Kidney glomerular epithelial cell (primary cell): ENCODE results near the gene COBL.
A peak's percentile ranks its signal among the peaks of the same experiment; 100 is the strongest.
"Not testable (repeated sequence)": the region's sequence is repeated elsewhere in the genome, so short reads cannot be mapped to it uniquely, and the experiment has no call there.

Experiments
- DNase-seq: peaks from one replicate; lab custom pipeline; 2025; lab: John Stamatoyannopoulos, UW

The COBL gene

DNA sequence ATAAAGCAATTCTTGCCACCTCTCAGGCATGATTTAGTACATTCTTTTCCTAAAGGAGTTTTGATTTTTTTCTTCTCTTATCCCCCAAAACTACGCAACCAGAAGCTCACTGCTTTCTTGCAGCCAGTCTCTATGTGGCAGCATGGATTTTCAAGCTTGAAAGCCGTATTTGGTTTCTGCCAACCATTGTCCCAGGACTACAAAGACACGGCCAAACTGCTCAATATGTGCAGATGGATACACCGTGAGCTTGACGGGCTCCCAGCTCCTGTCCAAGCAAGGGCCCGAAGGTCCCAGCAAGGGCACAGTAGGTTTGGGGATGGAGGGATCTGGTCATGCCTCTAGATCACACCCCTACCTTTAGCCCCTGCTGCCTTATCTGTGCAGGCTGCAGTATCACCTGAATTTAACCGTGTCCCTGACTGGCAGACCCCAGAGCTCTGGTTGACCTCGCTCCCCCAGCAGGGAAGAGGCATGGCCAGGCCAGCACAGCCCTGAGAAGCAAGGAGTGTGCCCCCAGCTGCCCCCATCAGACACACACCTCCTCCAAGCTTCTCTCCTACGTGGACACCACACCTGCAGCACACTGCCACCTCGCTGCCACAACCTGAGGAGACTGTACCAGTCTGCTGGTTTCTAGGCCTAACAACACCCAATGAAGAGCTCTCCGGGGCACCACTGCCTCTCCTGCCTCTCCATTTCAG lies 86.8 kb downstream of the COBL start:
- no peak for DNase-seq

GRCh38 chr7:51229106-51229537 lies 87.5 kb downstream of the COBL start:
- DNase-seq: peak; percentile 26

GRCh38 chr7:51228386-51228958 lies 88.1 kb downstream of the COBL start:
- DNase-seq: no peak

DNA sequence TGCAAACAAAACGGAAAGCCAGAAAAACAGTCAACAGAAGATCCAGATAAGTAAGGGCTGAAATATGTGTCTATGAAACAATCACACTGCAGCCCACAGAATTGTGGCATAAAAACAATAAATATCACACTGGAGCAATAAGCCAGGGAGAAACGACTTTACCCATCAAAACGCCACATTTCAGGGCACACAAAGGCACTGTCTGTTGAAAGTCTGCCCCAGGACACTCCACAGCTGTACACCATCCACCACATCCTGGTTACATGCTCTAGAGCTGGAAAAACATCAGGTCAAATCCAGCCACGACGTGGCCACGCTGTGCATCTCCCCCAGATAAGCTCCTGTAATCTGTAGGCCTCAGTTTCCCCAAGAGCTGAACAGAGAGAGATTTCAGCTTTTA lies 88.7 kb downstream of the COBL start:
- no peak for DNase-seq

DNA sequence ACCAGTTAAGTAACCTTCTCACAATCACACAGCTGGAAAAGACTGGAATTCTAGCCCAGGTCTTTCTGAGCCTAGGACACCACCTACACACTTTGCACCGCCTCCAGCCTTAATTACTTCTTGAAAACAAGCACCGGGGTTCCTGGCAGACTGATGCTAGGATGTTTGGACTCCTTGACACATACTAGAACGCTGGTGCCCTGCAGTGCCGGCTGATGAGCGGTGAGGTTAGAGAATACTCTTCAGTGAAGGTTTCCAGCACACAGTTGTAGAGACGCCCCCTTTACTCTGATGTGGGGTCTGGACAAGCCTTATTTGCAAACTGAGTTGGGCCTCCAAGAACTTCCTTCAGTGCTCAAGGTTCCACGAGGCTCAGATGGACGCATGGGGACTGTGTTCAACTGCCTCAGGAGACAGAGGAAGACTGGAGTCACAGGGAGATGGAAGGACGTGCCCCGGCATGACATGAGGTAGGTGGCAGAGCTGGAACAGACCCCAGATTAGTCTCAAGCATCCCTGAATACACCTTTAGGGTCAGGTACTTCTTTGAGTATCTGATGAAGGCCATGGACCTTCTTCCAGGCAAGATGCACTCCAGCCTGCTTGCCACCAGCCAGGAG lies 89.6 kb downstream of the COBL start:
- no peak for DNase-seq

DNA sequence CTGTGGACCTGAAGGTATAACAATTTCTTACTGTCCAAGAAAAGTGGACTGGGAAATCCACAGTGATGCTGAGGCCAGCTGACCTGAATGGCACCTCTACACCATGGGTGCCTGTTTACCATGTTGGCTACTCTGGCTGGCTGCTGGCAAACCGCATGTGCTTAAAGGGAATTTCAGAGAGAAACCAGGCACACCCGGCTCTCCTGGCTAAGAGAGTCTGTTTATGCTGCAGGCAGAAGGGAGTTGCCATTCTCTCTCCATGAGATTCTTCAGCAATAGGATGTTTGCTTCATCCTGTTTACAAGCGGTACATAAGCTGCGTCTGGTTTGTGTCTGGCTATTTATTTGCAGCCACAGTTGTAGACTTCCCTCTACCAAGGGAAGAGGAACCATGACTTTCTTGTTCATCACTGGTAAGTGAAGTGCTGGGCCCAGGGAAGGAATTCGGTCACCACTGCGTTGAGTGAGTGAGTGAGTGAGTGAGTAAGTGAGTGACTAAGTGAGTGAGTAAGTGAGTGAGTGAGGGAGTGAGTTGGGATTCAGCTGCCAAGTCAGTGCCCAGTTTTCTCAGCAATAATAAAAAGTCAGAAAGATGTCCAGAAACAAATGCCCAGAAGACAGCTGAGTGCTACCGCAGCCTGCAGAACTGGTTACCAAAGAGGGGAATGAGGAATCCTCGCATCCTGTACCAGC lies 90.4 kb downstream of the COBL start:
- DNase-seq: no peak

- peak; percentile 38 for DNase-seq
These were observed 91.6 kb downstream of the COBL start for GRCh38 chr7:51224811-51225595.

- DNase-seq: no peak
These were observed 93.1 kb downstream of the COBL start for GRCh38 chr7:51223505-51223904.

DNA sequence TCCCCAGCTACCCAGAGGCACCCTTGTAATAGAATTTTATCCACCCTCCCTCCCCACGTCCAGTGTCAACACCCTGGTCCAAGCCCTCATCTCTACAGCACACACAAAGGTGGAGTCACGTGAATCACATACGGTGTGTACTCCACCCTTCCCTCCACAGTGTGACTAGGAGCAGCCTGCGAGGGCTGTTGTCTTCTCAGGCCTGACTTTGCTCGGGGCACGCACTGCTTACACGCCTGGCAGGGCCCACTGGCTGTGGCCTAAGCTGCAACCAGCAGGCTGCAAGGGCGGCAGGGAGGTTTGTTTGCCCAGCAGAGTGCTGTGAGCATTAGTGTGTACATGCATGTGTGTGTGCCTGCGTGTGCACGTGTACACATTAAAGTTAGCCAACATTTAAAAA lies 93.7 kb downstream of the COBL start:
- no peak for DNase-seq

DNA sequence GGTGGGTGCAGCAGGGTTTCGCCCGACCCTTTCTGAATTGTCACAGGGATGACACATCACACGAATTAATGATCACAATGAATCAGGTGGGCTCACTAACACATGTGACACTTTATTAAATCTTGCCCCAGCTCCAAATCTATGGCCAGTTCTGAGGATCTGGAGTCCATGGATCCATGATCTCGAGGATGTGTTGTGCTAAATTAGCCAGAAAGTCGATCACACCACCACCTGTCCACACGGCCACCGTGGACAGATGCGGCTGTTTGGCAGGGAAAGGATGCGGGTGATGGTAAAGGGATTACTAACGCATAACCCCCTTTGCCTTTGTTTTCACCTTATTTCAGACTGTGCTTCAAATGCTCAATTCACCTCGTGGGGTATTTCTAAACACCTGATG lies 96.4 kb downstream of the COBL start:
- no peak for DNase-seq

GRCh38 chr7:51219261-51219988 lies 97.2 kb downstream of the COBL start:
- DNase-seq: no peak

GRCh38 chr7:51217804-51218203 lies 98.8 kb downstream of the COBL start:
- DNase-seq: no peak

DNA sequence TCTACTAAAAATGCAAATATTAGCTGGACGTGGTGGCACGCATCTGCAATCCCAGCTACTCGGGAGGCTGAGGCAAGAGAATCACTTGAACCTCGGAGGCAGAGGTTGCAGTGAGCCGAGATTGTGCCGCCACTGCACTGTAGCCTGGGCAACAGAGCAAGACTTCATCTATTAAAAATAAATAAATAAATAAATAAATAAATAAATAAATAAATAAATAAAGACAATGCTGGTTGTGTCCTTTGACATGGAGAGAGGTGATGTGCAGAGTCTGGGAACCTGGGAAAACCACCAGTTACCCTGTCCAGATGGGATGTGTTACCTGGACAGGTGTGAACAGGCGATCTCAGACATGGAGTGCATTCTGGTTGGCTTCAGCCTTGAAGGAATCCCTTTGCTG lies 102.5 kb downstream of the COBL start:
- DNase-seq: no peak

DNA sequence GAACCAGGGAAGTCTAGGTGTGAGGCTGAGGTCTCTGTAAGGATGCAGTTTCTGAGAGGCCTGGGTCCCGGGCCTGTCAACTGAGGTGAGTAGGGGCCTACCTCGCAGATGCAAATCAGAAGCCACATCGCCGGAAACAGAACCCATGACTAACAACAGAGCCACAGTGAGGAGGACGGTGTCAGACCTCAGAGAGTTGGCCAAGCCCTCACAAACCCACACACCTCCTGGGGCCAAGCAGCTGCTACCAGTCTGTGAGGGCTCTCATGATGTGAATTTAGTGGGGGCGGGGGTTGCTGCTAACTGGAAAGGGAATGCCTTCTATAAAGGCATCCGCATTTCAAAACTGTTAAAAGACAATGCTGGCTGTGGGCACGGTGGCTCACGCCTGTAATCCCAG lies 103.0 kb downstream of the COBL start:
- DNase-seq: no peak

DNA sequence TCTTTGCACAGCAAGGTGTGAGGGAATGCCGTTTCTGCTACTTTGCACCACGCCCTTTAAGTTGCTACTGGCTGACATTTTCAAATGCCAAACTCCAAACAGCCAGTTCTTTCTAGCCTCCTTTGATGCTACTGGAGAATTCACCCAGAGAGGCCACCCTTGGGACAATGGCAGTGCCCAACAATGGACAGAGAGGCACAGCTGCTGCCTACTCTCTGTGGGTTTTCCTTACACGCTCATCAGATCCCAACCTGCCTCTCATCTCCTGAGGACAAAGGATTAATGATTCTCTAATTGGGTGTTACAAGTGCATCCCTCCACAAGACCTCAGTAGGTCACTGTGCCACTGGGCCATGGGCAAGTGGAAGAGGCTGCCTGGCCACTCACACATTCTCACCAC lies 105.8 kb downstream of the COBL start:
- DNase-seq: no peak

- DNase-seq: no peak
These were observed 107.2 kb downstream of the COBL start for GRCh38 chr7:51209426-51209825.

DNA sequence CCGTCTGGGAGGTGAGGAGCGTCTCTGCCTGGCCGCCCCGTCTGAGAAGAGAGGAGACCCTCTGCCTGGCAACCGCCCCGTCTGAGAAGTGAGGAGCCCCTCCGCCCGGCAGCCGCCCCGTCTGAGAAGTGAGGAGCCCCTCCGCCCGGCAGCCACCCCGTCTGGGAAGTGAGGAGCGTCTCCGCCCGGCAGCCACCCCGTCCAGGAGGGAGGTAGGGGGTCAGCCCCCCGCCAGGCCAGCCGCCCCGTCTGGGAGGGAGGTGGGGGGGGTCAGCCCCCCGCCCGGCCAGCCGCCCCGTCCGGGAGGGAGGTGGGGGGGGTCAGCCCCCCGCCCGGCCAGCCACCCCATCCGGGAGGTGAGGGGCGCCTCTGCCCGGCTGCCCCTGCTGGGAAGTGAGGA lies 108.5 kb downstream of the COBL start:
- DNase-seq: not testable (repeated sequence)

GRCh38 chr7:51198654-51199053 lies 118.0 kb downstream of the COBL start:
- DNase-seq: no peak

DNA sequence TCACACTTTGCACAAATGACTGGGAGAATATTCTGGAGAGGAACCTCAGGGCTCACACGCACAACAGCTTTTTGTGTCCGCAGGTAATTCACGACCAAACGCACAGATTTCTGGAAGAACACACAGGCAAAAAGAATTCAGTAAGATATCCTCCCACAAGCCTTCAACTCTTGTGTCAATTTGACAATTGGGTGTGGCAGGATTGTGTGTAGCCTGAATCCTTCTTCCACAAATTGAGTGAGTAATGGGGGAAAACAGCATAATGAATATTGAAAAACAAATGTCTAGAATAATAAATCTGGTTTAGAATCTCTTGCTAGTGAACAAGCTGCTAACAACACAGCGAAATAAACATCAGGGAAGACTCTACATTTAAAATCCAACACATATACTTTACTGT lies 125.6 kb downstream of the COBL start:
- no peak for DNase-seq

- DNase-seq: no peak
These were observed 126.8 kb downstream of the COBL start for GRCh38 chr7:51189777-51190176.

DNA sequence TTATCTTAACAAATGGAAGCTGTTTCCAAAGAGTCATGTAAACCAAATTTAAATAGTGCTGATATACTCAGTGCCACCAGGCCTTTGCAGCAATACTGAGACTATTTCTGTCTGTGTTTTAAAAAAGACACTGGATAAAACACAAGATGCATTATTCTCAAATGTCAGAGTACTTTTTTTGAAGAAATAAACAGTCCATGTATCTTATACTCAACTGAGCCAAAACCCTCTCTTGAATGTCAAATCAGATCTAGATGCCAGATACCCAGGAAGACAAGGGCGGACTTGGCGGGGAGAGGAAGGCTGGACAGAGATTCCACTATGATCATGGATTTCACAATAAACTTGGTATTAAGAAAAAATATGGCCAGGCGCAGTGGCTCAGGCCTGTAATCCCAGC lies 127.6 kb downstream of the COBL start:
- no peak for DNase-seq

DNA sequence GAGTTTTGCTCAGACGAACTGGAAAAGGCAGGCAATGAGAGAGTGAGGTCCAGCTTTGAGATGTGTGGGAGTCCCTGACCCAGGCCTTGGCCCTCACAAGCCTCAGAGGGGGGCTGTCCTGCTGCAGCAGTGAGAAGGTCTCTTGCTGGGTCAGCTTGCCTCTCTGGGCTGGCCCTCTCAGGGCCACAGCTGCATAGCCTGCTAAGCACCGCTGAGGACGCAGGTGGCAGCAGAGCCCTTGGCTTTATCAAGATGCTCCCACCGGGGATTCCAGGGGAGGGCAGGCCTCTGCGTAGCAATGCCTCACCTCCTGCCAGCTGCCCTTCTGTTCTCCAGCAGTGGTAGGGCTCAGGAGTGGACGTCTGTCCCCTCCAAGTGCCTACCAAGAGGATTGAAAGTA lies 128.7 kb downstream of the COBL start:
- DNase-seq: no peak
